Measurements from ENCODE around the gene KLC3. TPM values are rescaled to one million over a fixed set of nuclear protein-coding genes. Genes with fewer than 3 reads are reported as not detected.
"Not testable (repeated sequence)": the region's sequence is repeated elsewhere in the genome, so short reads cannot be mapped to it uniquely, and the experiment has no call there.

KLC3 gene
- polyA plus RNA-seq (ENCODE audit: insufficient read length in 3 of 3), result 1 to 10 TPM; 2.1 to 3.0 (median 2.3) TPM
- long read RNA-seq, donor 1, partial matches to known transcripts, result 0 of 2 reads
- long read RNA-seq, donor 1, other reads (novel, unspliced or antisense), result 0 of 2 reads
- long read RNA-seq, donor 2, partial matches to known transcripts, result 0 of 1 reads
- long read RNA-seq, donor 2, other reads (novel, unspliced or antisense), result 0 of 1 reads
- long read RNA-seq, donor 3, result 0 reads
- long read RNA-seq, donor 4, partial matches to known transcripts, result 0 of 1 reads
- long read RNA-seq, donor 4, other reads (novel, unspliced or antisense), result 0 of 1 reads
- long read RNA-seq, donor 5, result 0 reads
- long read RNA-seq, donor 6, result 0 reads
- long read RNA-seq, donor 7, result 0 reads
- long read RNA-seq, donor 8, result 0 reads
- long read RNA-seq, donor 9, partial matches to known transcripts, result 0 of 1 reads
- long read RNA-seq, donor 9, other reads (novel, unspliced or antisense), result 0 of 1 reads
- long read RNA-seq, donor 10, partial matches to known transcripts, result 0 of 2 reads
- long read RNA-seq, donor 10, other reads (novel, unspliced or antisense), result 0 of 2 reads
- long read RNA-seq, donor 11, result 0 reads
- long read RNA-seq, donor 12, partial matches to known transcripts, result 5 of 5 reads
- long read RNA-seq, donor 12, other reads (novel, unspliced or antisense), result 0 of 5 reads
- long read RNA-seq, donor 13, partial matches to known transcripts, result 16 of 16 reads
- long read RNA-seq, donor 13, other reads (novel, unspliced or antisense), result 0 of 16 reads
- long read RNA-seq, donor 14, result 0 reads
- long read RNA-seq, donor 15, partial matches to known transcripts, result 5 of 5 reads
- long read RNA-seq, donor 15, other reads (novel, unspliced or antisense), result 0 of 5 reads
- long read RNA-seq, donor 16, partial matches to known transcripts, result 6 of 6 reads
- long read RNA-seq, donor 16, other reads (novel, unspliced or antisense), result 0 of 6 reads

GRCh38 chr19:45340232-45340898 lies at the start of gene KLC3:
Gene KLC3, plus strand, starts transcription at chr19:45340750. Its CDS starts 4,792 bp downstream, at chr19:45345542.
- no peak for DNase-seq

DNA sequence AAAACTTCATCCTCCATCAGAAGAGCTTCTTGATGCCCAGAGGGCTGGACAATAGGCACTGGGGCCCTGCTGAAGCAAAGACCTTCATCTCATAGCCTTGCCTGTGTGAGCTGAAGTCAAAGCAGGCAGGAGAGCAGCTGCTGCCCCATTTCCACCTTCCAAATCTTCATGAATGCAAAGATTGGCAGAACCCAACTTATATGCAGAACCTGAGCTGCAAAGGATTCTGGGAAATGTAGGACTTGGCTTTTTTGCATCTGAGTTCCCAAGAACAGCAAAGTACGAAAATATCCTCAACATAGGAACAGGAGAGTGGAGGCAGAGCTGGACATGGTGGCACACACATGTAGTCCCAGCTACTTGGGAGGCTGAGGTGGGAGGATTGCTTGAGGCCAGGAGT lies 48.7 kb upstream of the KLC3 start:
- no peak for DNase-seq

DNA sequence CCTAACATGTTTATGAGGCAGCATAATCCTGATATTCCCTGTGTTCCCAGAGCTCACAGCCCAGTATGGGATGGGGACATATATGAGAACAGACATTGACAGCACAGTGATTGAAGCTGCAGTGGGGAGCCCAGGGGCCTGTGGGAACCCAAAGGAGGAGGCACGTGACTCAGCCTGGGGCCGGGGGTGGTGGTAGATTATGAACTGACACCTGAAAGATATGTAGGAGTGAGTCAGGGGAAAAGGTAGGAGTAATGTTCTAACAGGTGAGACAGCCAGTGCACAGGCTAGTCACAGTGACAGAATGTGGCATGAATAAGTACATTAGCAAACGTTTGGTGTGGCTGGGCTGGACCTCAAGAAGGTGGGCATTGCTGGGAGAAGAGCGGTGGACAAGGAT lies 46.9 kb upstream of the KLC3 start:
- no peak for DNase-seq

- no peak for DNase-seq
Measured at GRCh38 chr19:45294291-45295029, 46.1 kb upstream of the KLC3 start.

- no peak for DNase-seq
Measured at GRCh38 chr19:45295873-45296272, 44.7 kb upstream of the KLC3 start.

GRCh38 chr19:45296355-45296754 lies 44.2 kb upstream of the KLC3 start:
- DNase-seq, result no peak

- no peak for DNase-seq
Measured at GRCh38 chr19:45297674-45298073, 42.9 kb upstream of the KLC3 start.

DNA sequence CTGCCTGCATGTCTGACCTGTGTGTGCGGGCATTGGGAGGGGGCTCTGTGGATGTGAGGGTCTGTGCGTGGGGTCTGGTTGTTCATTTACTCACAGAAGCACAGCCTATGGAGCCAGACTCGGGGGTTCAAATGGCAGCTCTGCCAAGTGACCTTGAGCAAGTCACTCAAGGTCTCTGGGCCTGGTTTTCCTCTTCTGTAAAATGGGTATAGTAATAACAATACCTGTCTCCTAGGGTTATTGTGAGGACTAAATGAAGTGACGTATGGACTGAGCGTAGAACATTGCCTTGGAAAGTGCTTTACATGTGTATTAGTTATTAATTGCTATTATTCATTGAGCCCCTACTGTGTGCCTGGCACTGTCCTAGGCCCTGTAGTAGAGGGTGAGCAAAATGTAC lies 42.3 kb upstream of the KLC3 start:
- DNase-seq, result no peak

DNA sequence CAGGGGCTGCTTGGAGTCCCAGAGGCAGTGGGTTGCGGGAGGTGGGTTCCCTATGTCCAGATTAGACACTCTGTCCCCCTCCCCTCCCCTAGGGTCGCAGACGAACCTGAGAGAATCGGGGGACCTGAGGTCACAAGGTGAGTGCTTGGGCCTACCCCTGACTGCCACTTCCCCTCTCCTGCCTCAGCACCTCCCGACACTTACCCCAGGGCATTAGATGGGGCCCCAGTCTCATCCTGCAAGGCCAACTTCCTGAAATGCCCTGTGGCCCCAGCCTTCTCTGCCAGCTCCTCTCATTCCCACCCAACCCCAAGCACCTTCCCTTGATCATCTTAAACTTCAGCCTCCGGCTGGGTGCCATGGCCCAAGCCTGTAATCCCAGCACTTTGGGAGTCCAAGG lies 40.8 kb upstream of the KLC3 start:
- no peak for DNase-seq

GRCh38 chr19:45302416-45302815 lies 38.1 kb upstream of the KLC3 start:
- DNase-seq, result no peak

DNA sequence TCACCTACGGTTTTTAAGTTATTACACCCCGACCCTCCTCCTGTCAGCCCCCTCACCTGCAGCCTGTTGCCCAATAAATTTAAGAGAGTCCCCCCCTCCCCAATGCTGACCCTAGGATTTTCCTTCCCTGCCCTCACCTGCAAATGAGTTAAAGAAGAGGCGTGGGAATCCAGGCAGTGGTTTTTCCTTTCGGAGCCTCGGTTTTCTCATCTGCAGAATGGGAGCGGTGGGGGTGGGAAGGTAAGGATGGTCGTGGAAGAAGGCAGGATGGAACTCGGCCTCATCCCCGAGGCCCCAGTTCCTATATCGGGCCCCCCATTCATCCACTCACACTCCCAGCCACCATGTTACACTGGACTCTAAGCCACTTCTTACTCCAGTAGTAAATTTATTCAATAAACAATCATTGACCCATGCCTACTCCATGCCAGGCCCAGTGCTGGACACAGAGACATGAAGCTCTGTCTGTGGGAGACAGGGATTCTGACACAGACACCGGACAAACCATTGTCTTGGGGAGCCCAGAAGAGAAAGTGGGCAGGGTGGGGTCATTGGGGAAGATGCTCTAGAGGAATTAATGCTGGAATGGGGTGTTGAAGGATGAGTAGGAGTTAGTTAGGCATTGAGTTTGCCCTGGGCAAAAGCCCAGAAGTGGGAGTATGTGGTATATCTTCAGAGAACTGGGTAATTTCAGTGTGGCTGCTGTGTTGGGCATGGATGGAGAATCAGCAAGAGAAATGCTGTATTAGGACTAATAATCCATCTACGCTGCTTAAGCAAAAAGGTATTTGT lies 37.1 kb upstream of the KLC3 start:
- DNase-seq, result no peak

DNA sequence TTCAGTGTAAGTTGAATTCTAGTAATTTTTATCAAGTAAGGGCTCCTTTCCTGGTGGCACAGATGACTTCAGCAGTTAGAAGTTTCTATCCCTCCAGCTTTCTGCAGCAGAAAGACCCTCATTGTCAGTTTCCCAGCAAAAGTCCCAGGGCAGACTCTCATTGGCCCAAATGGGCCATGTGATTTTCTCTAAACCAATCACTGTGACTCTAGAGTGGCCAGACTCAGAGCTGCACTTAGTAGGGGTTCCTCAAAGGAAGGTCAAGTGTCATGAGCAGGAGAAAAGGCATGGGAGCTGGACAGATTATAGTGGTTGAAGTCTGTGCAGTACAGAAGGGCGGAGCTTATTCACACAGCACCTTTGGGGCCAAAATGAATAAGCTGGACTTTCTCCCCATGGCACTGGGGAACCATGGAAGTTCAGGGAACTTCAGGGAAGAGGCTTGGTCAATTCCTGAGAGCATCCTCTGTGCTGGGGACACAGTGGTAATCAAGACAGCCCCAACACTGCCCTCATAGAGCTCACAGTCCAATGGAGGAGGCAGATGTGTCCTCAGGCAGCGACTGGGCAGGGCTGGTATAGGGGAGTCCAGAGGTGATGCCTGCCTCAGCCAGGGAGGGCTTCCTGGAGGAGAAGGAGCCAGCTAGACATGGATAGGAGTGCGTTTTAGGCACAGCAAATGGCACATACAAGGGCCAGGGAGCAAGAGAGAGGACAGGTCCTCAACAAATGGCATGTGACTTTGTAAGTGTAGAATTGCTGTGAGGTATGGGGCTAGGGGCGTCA lies 36.2 kb upstream of the KLC3 start:
- no peak for DNase-seq

- DNase-seq, result no peak
Measured at GRCh38 chr19:45305007-45305406, 35.5 kb upstream of the KLC3 start.

DNA sequence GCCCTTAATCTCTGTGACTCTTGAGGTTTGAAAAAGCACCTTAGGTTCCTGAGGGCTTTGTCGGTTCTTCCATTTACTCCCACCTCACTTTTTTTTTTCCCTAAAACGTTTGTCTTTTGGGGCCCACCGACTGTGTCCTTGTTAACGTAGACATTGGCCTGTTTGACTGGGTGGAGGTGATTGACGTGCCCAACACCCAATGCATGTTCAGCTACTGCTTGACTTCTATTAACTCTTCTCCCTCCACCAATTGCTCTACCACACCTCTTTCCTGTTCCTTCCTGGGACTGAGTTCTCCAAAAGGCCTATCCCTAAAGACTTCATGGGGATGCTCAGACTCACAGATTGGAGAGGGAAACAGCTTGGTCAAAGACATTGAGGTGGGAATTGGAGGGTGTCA lies 35.1 kb upstream of the KLC3 start:
- no peak for DNase-seq

- DNase-seq, result no peak
Measured at GRCh38 chr19:45306040-45306439, 34.5 kb upstream of the KLC3 start.

DNA sequence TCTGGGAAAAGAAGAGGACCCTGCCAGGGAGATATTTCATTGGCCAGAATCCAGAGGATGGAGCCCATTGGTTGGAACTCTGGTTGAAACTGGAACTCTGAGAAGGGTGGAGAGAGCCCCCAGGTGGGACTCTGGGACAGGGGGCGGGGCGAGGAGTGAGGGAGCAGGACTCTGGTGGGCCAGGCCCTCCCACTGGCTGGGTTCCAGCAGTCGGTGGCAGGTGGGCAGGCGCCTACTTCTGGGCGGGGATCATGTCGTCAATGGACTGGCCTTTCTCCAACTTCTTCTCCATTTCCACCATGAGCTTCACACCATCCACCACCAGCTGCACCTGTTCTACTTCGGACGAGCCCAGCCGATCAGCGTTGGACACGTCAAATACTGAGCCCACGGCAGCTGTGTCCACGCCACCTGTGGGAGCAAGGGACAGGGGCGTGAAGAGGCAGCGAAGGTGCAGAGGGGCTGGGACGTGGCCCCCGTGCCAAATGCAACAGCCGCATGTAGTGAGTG lies 34.0 kb upstream of the KLC3 start:
- peak; percentile 34 for DNase-seq

GRCh38 chr19:45307361-45307760 lies 33.2 kb upstream of the KLC3 start:
- DNase-seq, result no peak

DNA sequence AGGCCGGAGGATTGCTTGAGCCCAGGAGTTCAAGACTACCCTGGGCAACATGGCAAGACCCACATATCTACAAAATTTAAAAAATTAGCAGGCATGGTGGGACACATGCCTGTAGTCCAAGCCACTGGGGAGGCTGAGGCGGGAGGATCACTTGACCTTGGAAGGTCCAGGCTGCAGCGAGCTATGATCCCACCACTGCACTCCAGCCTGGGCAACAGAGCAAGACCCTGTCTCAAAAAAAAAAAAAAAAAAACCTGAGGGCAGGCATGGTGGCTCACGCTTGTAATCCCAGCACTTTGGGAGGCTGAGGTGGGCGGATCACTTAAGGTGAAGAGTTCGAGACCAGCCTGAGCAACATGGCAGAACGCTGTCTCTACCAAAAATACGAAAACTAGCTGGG lies 31.2 kb upstream of the KLC3 start:
- DNase-seq, result not testable (repeated sequence)

DNA sequence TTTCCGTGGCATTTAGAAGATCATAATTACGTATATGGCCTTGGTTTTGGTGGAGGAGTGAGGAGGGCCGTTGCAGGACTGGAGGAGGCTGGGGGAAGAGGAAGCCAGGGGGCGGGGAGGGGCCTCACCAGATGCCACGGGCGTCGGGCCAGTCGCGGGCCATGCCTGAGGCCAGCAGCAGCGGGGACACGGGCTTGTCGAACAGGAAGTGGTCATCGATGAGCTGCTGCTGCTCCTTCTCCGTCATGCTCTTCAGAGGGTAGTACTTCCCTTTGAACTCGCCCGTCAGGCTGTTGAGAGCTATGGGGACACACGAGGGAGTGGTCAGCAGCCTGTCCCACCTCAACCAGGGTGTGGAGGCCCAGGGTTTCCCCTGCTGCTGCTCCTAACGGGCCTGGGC lies 28.9 kb upstream of the KLC3 start:
- DNase-seq, result no peak

GRCh38 chr19:45312285-45312684 lies 28.3 kb upstream of the KLC3 start:
- not testable (repeated sequence) for DNase-seq
